GM12878 (cell line): ENCODE results near the gene SIDT1. TPM values are rescaled to one million over a fixed set of nuclear protein-coding genes. Genes with fewer than 3 reads are reported as not detected.

Experiments
- ATAC-seq: fragments of 200-7000 bp; cut with Tn5 transposase; 3 replicates; pipeline ENCODE4 v1.9.1; 2020; ENCODE audit warnings: mild to moderate bottlenecking, moderate library complexity
- BruUV-seq: library from RNA; stranded (reverse); fragments of 400-500 nt; replicated peaks from 2 replicates; lab custom pipeline; 2021; lab: Mats Ljungman, UMichigan
- CTCF ChIA-PET: fragments of 300-600 bp; sonication (Branson Sonifier 250); formaldehyde crosslinking; extraction: SDS; loops from one replicate; lab custom pipeline; 2021; ENCODE audit warnings: inconsistent platforms; lab: Yijun Ruan, JAX
- POLR2A ChIA-PET: fragments of 350-600 bp; formaldehyde crosslinking; extraction: SDS; loops from one replicate; lab custom pipeline; 2021; ENCODE audit warnings: inconsistent platforms; lab: Charles Lee
- RAD21 ChIA-PET: fragments of 300-600 bp; sonication (Branson Sonifier 250); formaldehyde crosslinking; loops from one replicate; lab custom pipeline; 2023; ENCODE audit warnings: antibody characterized with exemption; ENCODE audit not compliant: unreplicated experiment; lab: Charles Lee
- SMC1A ChIA-PET: fragments of 300-600 bp; sonication (Branson Sonifier 250); formaldehyde crosslinking; loops from one replicate; lab custom pipeline; 2023; ENCODE audit not compliant: unreplicated experiment, uncharacterized antibody; lab: Charles Lee
- DNase-seq: peaks from one replicate; pipeline ENCODE4 v3.0.0-alpha.2; 2011; ENCODE audit warnings: low read depth, low spot score
- FAIRE-seq: peaks from 3 replicates; lab custom pipeline; 2011; peaks lifted over from hg19 to GRCh38; lab: Jason Lieb, UNC
- H2AFZ ChIP-seq: 2 replicates; pipeline ENCODE4 v1.6.0; 2011; ENCODE audit warnings: low read depth, low read length, control low read depth; ENCODE audit not compliant: control insufficient read depth
- H3K27ac ChIP-seq: 2 replicates; pipeline ENCODE4 v1.5.1; 2011; ENCODE audit warnings: control low read depth; ENCODE audit not compliant: control insufficient read depth, insufficient read depth
- H3K27me3 ChIP-seq, 2 experiments: replicated peaks in 1 of 2; 2 replicates each; pipeline versions ENCODE4 v1.6.0 to v1.6.1; 2011; ENCODE audit warnings: low read length in 1 of 2; ENCODE audit not compliant: control insufficient read depth in 2 of 2, insufficient read depth in 2 of 2
- H3K36me3 ChIP-seq, 2 experiments: 2 replicates each; pipeline ENCODE4 v1.5.1; 2011; ENCODE audit warnings: low read length in 1 of 2; ENCODE audit not compliant: control insufficient read depth in 2 of 2, insufficient read depth in 2 of 2
- H3K4me1 ChIP-seq: 2 replicates; pipeline ENCODE4 v1.6.1; 2011; ENCODE audit warnings: mild to moderate bottlenecking, low read length, moderate library complexity, mixed read lengths; ENCODE audit not compliant: control insufficient read depth, insufficient read depth
- H3K4me2 ChIP-seq: 2 replicates; pipeline ENCODE4 v1.6.0; 2011; ENCODE audit warnings: control low read depth; ENCODE audit not compliant: control insufficient read depth, insufficient read depth
- H3K4me3 ChIP-seq: fragments of 200-600 bp; sonication (generic); 2 replicates; pipeline ENCODE4 v1.5.1; 2016
- H3K79me2 ChIP-seq: 2 replicates; pipeline ENCODE4 v1.6.0; 2011; ENCODE audit warnings: low read length; ENCODE audit not compliant: control insufficient read depth, insufficient read depth
- H3K9ac ChIP-seq: 2 replicates; pipeline ENCODE4 v1.8.0; 2011; ENCODE audit warnings: low read length, control low read depth, mixed read lengths; ENCODE audit not compliant: control insufficient read depth, insufficient read depth
- H3K9me3 ChIP-seq: replicated peaks from 3 replicates; pipeline ENCODE4 v1.5.1; 2011; ENCODE audit warnings: mild to moderate bottlenecking, low read length; ENCODE audit not compliant: control insufficient read depth, insufficient read depth
- H4K20me1 ChIP-seq: 2 replicates; pipeline ENCODE4 v1.6.0; 2011; ENCODE audit not compliant: control insufficient read depth, insufficient read depth
- ESRRA ChIP-seq: IDR thresholded peaks from 2 replicates; pipeline ENCODE4 v1.6.1; 2012; ENCODE audit warnings: mild to moderate bottlenecking, low read length, improper control_type of control experiment
- IRF5 ChIP-seq: fragments of 450-650 bp; IDR thresholded peaks from 2 replicates; pipeline ENCODE4 v1.6.1; 2017; ENCODE audit warnings: borderline replicate concordance
- JUND ChIP-seq: IDR thresholded peaks from 2 replicates; pipeline ENCODE4 v1.6.1; 2012; ENCODE audit warnings: low read depth, mild to moderate bottlenecking, low read length, improper control_type of control experiment, moderate library complexity
- NFYB ChIP-seq: IDR thresholded peaks from 2 replicates; pipeline ENCODE4 v1.6.1; 2011; ENCODE audit warnings: low read depth, mild to moderate bottlenecking, low read length, improper control_type of control experiment, moderate library complexity; ENCODE audit not compliant: insufficient read depth
- RAD21 ChIP-seq: IDR thresholded peaks from 2 replicates; pipeline ENCODE4 v1.6.1; 2011; ENCODE audit warnings: mild to moderate bottlenecking, low read depth, low read length, moderate library complexity; ENCODE audit not compliant: insufficient read depth
- RCOR1 ChIP-seq: conservative IDR thresholded peaks from 2 replicates; pipeline ENCODE4 v1.6.1; 2012; ENCODE audit warnings: low read depth, low read length, improper control_type of control experiment
- RFX5 ChIP-seq: IDR thresholded peaks from 2 replicates; pipeline ENCODE4 v1.6.1; 2011; ENCODE audit warnings: low read depth, low read length, improper control_type of control experiment
- SIX5 ChIP-seq: IDR thresholded peaks from 2 replicates; pipeline ENCODE4 v1.6.1; 2011; ENCODE audit warnings: mild to moderate bottlenecking, low read depth, low read length, moderate library complexity; ENCODE audit not compliant: severe bottlenecking
- SUZ12 ChIP-seq: fragments of 200-600 bp; sonication (generic); IDR thresholded peaks from one replicate; pipeline ENCODE4 v1.6.1; 2018; ENCODE audit warnings: antibody characterized with exemption, mild to moderate bottlenecking; ENCODE audit not compliant: unreplicated experiment
- in situ Hi-C: fragments of 300-500 bp; cut with MboI; formaldehyde crosslinking; loops from 9 replicates; pipeline ENCODE4 v1.14.3; 2018; ENCODE audit warnings: mixed read lengths
- intact Hi-C: fragments of 100-400 bp; cut with micrococcal nuclease; formaldehyde crosslinking; loops from one replicate; pipeline ENCODE4 v1.14.2; 2022; ENCODE audit not compliant: unreplicated experiment
- polyA plus RNA-seq, 11 experiments: library from polyadenylated mRNA; depleted of rRNA in 4 of 11; unstranded in 6 of 11; stranded (reverse) in 5 of 11; fragments of >200 nt; fragmentation: Nextera tagmentation in 4 of 11; fragmentation: Illumina TruSeq in 1 of 11; extraction: Ambion mirVana in 4 of 11; extraction: Trizol in 1 of 11; gene quantifications; 1 replicate in 1 of 11; 2 replicates in 10 of 11; pipeline versions ENCODE4 v1.2.1 to v1.2.3, GENCODE V29; 2011 to 2016; ENCODE audit warnings: inconsistent platforms in 2 of 11, missing spikeins in 2 of 11, low read depth in 1 of 11
- total RNA-seq, 4 experiments: library from RNA; depleted of rRNA in 3 of 4; stranded (reverse); fragments of >200 nt in 3 of 4; fragmentation: Illumina TruSeq in 1 of 4; extraction: Trizol in 1 of 4; gene quantifications; 2 replicates each; pipeline versions ENCODE4 v1.2.1 to v1.2.3, GENCODE V29; 2013 to 2021
- TF ChIP-seq, protein P1 (sequence below): fragments of 450-650 bp; IDR thresholded peaks from 2 replicates; pipeline ENCODE4 v1.6.1; 2014; ENCODE audit warnings: mild to moderate bottlenecking
- TF ChIP-seq, protein P2 (sequence below): fragments of 450-650 bp; formaldehyde crosslinking; IDR thresholded peaks from 2 replicates; pipeline ENCODE4 v1.4.0; 2022; ENCODE audit warnings: mild to moderate bottlenecking, moderate library complexity
- TF ChIP-seq, protein P3 (sequence below): IDR thresholded peaks from 2 replicates; pipeline ENCODE4 v1.6.1; 2012; ENCODE audit warnings: low read depth, low read length, improper control_type of control experiment

The SIDT1 gene
- total and polyA plus RNA-seq, 10 of the 15 experiments (the other 5 are each of a cell fraction or from before 2014, with no cell fraction given): 3.0 to 45.0 (median 26.6) TPM

DNA sequence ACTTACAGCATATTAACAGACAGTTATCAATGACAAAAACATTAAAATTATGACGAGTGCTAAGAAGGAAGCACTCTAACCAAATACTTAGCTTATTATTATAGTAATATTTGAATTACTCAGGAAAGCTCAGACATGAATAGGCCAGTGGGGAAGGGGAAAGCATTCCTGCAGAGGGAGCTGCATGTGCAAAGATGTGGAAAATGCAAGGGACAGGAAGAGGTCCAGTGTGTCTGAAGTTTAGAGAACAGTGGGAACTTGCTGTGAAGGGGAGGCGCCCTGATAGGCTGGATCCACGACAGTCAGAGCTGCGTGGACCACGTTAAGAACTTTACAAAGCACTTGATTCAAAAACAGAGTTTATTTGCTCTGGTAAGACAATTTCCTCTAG, 16.2 kb upstream of the SIDT1 start (continued):
- TF ChIP-seq IRF5 (no peak), RAD21 (peak; percentile 36), SUZ12 (no peak)
- TF ChIP-seq, protein P1, sequence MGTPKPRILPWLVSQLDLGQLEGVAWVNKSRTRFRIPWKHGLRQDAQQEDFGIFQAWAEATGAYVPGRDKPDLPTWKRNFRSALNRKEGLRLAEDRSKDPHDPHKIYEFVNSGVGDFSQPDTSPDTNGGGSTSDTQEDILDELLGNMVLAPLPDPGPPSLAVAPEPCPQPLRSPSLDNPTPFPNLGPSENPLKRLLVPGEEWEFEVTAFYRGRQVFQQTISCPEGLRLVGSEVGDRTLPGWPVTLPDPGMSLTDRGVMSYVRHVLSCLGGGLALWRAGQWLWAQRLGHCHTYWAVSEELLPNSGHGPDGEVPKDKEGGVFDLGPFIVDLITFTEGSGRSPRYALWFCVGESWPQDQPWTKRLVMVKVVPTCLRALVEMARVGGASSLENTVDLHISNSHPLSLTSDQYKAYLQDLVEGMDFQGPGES: no peak

GRCh38 chr3:113521981-113522380, 10.4 kb upstream of the SIDT1 start:
- H3K79me2 ChIP-seq: no peaks in the 10 kb centered on the region
- H3K9me3 ChIP-seq: no peaks in the 10 kb centered on the region; the same call in 2 of the 3 replicates
- ChIA-PET SMC1A (no interaction called here), CTCF (interaction anchor here (0.6 kb wide), 1 partner anchor 21 kb away, joined by 3 read pairs; no protein-coding TSS in a partner anchor), RAD21 (no interaction called here), POLR2A (no interaction called here)
- no peak for ATAC-seq
- no peaks in the 10 kb centered on the region for H3K4me1 ChIP-seq
- intact Hi-C loops (no loop called here), in situ Hi-C loops (no loop called here)
- FAIRE-seq: no peak
- no peak overlapping the region for H3K9ac ChIP-seq
- no peaks in the 10 kb centered on the region for H3K36me3 ChIP-seq
- DNase-seq: no peak
- no peak overlapping the region for H2AFZ ChIP-seq
- no peaks in the 10 kb centered on the region for H3K27me3 ChIP-seq
- no peak overlapping the region for H3K4me2 ChIP-seq
- H4K20me1 ChIP-seq: no peaks in the 10 kb centered on the region
- no TSS peak for BruUV-seq
- no peak overlapping the region for H3K4me3 ChIP-seq
- TF ChIP-seq, protein P2, sequence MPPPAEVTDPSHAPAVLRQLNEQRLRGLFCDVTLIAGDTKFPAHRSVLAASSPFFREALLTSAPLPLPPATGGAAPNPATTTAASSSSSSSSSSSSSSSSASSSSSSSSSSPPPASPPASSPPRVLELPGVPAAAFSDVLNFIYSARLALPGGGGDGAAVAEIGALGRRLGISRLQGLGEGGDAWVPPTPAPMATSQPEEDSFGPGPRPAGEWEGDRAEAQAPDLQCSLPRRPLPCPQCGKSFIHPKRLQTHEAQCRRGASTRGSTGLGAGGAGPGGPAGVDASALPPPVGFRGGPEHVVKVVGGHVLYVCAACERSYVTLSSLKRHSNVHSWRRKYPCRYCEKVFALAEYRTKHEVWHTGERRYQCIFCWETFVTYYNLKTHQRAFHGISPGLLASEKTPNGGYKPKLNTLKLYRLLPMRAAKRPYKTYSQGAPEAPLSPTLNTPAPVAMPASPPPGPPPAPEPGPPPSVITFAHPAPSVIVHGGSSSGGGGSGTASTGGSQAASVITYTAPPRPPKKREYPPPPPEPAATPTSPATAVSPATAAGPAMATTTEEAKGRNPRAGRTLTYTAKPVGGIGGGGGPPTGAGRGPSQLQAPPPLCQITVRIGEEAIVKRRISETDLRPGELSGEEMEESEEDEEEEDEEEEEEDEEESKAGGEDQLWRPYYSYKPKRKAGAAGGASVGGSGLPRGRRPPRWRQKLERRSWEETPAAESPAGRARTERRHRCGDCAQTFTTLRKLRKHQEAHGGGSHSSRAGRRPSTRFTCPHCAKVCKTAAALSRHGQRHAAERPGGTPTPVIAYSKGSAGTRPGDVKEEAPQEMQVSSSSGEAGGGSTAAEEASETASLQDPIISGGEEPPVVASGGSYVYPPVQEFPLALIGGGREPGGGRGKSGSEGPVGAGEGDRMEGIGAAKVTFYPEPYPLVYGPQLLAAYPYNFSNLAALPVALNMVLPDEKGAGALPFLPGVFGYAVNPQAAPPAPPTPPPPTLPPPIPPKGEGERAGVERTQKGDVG (CRISPR knock-in tag): no peak
- TF ChIP-seq RFX5 (no peak), JUND (no peak), ESRRA (no peak), NFYB (no peak), RCOR1 (no peak), SIX5 (no peak)
- TF ChIP-seq, protein P3, sequence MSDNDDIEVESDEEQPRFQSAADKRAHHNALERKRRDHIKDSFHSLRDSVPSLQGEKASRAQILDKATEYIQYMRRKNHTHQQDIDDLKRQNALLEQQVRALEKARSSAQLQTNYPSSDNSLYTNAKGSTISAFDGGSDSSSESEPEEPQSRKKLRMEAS: no peak
- H3K27ac ChIP-seq: no peak overlapping the region
